ENCODE results near the gene VEZF1. TPM values are rescaled to one million over a fixed set of nuclear protein-coding genes. Genes with fewer than 3 reads are reported as not detected.

Gene VEZF1
- total RNA-seq, 2 donors from 2014 or later, result 50.3 to 59.3 TPM

DNA sequence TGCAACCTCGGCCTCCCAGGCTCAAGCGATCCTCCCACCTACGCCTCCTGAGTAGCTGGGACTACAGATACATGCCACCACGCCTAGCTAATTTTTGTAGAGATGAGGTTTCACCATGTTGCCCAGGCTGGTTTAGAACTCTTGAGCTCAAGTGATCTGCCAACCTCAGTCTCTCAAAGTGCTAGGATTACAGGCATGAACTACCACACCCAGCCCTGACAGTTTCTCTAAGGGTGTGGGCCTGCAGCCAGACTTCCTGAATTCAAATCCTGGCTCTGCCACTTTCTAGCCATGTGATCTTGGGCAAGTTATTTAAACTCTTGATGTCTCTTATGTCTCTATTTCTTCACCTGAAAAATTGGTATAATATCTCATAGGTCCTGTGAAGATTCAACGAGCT is 38.4 kb downstream of the VEZF1 start:
- Histone ChIP-seq H3K36me3 (ENCODE audit: control insufficient read depth, insufficient read depth, low read length) (no peaks in the 10 kb centered on the region), H3K27me3 (ENCODE audit: control insufficient read depth, insufficient read depth, low read length, poor library complexity, severe bottlenecking) (no peaks in the 10 kb centered on the region), H3K9me3 (ENCODE audit: control insufficient read depth, low read length) (no peaks in the 10 kb centered on the region), H3K4me1 (ENCODE audit: control insufficient read depth, insufficient read depth, low read length) (peaks cover 21% of the 10 kb centered on the region), H3K27ac (ENCODE audit: low read depth, low read length) (no peak overlapping the region), H3K9ac (ENCODE audit: extremely low read depth, low read length, poor library complexity, severe bottlenecking) (no peak overlapping the region), H3K4me3 (ENCODE audit: low read length) (no peak overlapping the region)
- TF ChIP-seq, protein P1, sequence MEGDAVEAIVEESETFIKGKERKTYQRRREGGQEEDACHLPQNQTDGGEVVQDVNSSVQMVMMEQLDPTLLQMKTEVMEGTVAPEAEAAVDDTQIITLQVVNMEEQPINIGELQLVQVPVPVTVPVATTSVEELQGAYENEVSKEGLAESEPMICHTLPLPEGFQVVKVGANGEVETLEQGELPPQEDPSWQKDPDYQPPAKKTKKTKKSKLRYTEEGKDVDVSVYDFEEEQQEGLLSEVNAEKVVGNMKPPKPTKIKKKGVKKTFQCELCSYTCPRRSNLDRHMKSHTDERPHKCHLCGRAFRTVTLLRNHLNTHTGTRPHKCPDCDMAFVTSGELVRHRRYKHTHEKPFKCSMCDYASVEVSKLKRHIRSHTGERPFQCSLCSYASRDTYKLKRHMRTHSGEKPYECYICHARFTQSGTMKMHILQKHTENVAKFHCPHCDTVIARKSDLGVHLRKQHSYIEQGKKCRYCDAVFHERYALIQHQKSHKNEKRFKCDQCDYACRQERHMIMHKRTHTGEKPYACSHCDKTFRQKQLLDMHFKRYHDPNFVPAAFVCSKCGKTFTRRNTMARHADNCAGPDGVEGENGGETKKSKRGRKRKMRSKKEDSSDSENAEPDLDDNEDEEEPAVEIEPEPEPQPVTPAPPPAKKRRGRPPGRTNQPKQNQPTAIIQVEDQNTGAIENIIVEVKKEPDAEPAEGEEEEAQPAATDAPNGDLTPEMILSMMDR (conservative IDR thresholded peaks at IDR 0.05), result no peak
- Mint-ChIP-seq H3K27me3 (ENCODE audit: insufficient read depth) (peaks cover 13% of the 10 kb centered on the region), H3K36me3 (ENCODE audit: low read depth) (no peaks in the 10 kb centered on the region), H3K4me3 (no peak overlapping the region), H3K9me3 (no peaks in the 10 kb centered on the region), H3K27ac (no peak overlapping the region), H3K4me1 (peaks cover 46% of the 10 kb centered on the region)
- WGBS, 2 experiments (ENCODE audit: insufficient coverage in 1 of 2, insufficient read length in 1 of 2), result 94 to 100% methylated on average over 3 to 5 of the region's 5 CpGs
- no peak for DNase-seq

DNA sequence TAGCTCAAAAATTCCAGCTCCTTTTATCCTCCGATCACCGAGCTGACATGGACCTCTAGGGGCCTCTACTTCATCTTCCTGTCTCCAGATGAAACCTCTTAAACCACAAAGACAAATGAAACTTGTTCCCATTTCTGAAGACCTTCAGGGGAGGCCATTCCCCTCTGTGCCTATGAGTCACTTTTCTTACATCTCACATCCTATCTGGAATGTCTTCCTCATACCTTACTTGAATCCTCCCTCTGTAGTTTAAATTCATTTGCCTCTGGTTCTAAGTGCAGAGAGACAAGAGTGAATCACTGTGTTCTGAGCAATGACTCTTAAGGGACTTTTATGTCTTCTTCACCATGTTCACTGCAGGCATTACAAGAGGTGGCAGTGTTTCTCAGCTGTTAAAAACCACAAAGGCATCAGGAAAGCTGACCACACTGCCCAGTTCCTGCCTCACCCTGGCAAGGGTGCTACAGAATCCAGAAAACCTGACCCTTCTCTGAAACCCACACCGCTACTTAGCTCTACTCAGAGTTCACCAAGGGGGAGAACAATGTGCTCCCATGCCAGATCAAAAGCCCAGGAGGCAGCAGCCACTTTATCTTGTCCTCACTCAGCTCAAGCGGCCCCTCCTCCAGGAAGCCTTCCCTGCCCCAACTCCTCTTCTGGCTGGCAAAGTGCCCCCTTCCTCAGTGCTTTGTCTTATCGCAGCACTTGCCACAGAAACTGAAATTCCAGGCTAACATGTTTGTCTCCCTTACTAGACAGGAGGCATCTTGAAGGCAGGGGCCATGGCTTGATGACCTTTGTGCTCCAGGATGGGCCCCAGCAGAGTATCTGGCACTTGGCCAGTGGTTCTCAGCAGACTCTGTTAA is 39.3 kb downstream of the VEZF1 start:
- DNase-seq, result peak; percentile 72
- no peaks in the 10 kb centered on the region for H3K36me3 ChIP-seq (ENCODE audit: control insufficient read depth, insufficient read depth, low read length)
- Mint-ChIP-seq H3K27ac (peak overlapping the region; percentile 14), H3K9me3 (no peaks in the 10 kb centered on the region), H3K4me1 (peaks cover 40% of the 10 kb centered on the region), H3K27me3 (ENCODE audit: insufficient read depth) (peaks cover 8% of the 10 kb centered on the region), H3K36me3 (ENCODE audit: low read depth) (no peaks in the 10 kb centered on the region), H3K4me3 (no peak overlapping the region)
- H3K9me3 ChIP-seq (ENCODE audit: control insufficient read depth, low read length), result no peaks in the 10 kb centered on the region
- H3K9ac ChIP-seq (ENCODE audit: extremely low read depth, low read length, poor library complexity, severe bottlenecking), result peak overlapping the region; percentile 28
- no peak overlapping the region for H3K4me3 ChIP-seq (ENCODE audit: low read length)
- H3K27me3 ChIP-seq (ENCODE audit: control insufficient read depth, insufficient read depth, low read length, poor library complexity, severe bottlenecking), result no peaks in the 10 kb centered on the region
- TF ChIP-seq, protein P1 (conservative IDR thresholded peaks at IDR 0.05), result no peak
- H3K27ac ChIP-seq (ENCODE audit: low read depth, low read length), result peak overlapping the region; percentile 40
- H3K4me1 ChIP-seq (ENCODE audit: control insufficient read depth, insufficient read depth, low read length), result peaks cover 19% of the 10 kb centered on the region
- WGBS, 2 experiments (ENCODE audit: insufficient coverage in 1 of 2, insufficient read length in 1 of 2), result 75 to 77% methylated on average over 4 to 5 of the region's 5 CpGs

DNA sequence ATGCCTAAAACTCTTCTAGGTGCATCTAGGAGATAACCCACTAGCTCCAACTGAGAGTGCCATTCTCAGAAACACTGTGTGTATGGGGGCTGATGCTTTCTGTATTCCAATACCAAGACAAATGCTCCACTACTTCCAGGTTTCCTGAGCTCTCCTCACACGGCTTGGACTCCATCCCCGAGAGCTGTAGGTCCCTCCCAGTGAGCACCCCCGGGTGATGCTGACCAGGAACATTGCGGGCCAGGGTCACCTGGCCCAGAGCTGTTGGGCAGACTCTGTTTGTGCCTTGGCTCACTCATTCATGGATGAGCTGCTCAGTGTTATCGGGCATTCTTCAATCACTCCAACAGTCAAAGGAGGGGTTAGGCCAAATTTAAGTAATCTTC is 39.9 kb downstream of the VEZF1 start:
- Mint-ChIP-seq H3K4me1 (peaks cover 38% of the 10 kb centered on the region), H3K27me3 (ENCODE audit: insufficient read depth) (peaks cover 3% of the 10 kb centered on the region), H3K36me3 (ENCODE audit: low read depth) (no peaks in the 10 kb centered on the region), H3K9me3 (no peaks in the 10 kb centered on the region), H3K4me3 (no peak overlapping the region), H3K27ac (peak overlapping the region; percentile 14)
- no peak for DNase-seq
- H3K9me3 ChIP-seq (ENCODE audit: control insufficient read depth, low read length), result no peaks in the 10 kb centered on the region
- 86 to 92% methylated on average over 5 of the region's 5 CpGs for WGBS, 2 experiments (ENCODE audit: insufficient coverage in 1 of 2, insufficient read length in 1 of 2)
- H3K27me3 ChIP-seq (ENCODE audit: control insufficient read depth, insufficient read depth, low read length, poor library complexity, severe bottlenecking), result no peaks in the 10 kb centered on the region
- H3K27ac ChIP-seq (ENCODE audit: low read depth, low read length), result peak overlapping the region; percentile 40
- peaks cover 17% of the 10 kb centered on the region for H3K4me1 ChIP-seq (ENCODE audit: control insufficient read depth, insufficient read depth, low read length)
- no peak overlapping the region for H3K4me3 ChIP-seq (ENCODE audit: low read length)
- peak overlapping the region; percentile 28 for H3K9ac ChIP-seq (ENCODE audit: extremely low read depth, low read length, poor library complexity, severe bottlenecking)
- no peaks in the 10 kb centered on the region for H3K36me3 ChIP-seq (ENCODE audit: control insufficient read depth, insufficient read depth, low read length)
- TF ChIP-seq, protein P1 (conservative IDR thresholded peaks at IDR 0.05), result no peak

All from endodermal cell (in vitro differentiated cells).